CD4-positive, alpha-beta T cell (primary cell): ENCODE data around the gene FBXL17. TPM values are rescaled to one million over a fixed set of nuclear protein-coding genes. Genes with fewer than 3 reads are reported as not detected.

ENCODE experiments used
- ATAC-seq: fragments of 200-7000 bp; cut with Tn5 transposase; one replicate; pipeline ENCODE4 v1.10.0; 2022; ENCODE audit warnings: mild to moderate bottlenecking; ENCODE audit not compliant: poor library complexity
- CTCF ChIA-PET: fragments of 350-600 bp; sonication (Branson Sonifier 250); formaldehyde crosslinking; loops from one replicate; lab custom pipeline; 2021; ENCODE audit warnings: antibody characterized with exemption, inconsistent platforms; lab: Charles Lee
- POLR2A ChIA-PET: fragments of 350-600 bp; sonication (Branson Sonifier 250); formaldehyde crosslinking; loops from one replicate; lab custom pipeline; 2021; ENCODE audit warnings: antibody characterized with exemption, inconsistent platforms; lab: Charles Lee
- DNase-seq, 14 experiments: peaks; one replicate each; pipeline ENCODE4 v3.0.0-alpha.2; 2013 to 2020; ENCODE audit warnings: mixed read lengths in 2 of 14
- H3K27ac ChIP-seq, 2 donors: one replicate each; pipeline versions ENCODE4 v1.5.1 to v1.7.0; 2013; ENCODE audit warnings: low read length in 2 of 2, low read depth in 1 of 2, mild to moderate bottlenecking in 1 of 2
- H3K27me3 ChIP-seq, 2 experiments: 1 replicate in 1 of 2; 2 replicates in 1 of 2; pipeline versions ENCODE4 v1.6.1 to v1.7.0; 2013; ENCODE audit warnings: low read length in 2 of 2, control low read depth in 1 of 2, mild to moderate bottlenecking in 1 of 2, moderate library complexity in 1 of 2; ENCODE audit not compliant: insufficient read depth in 2 of 2, control insufficient read depth in 1 of 2
- H3K36me3 ChIP-seq: one replicate; pipeline ENCODE4 v1.6.1; 2013; ENCODE audit warnings: low read length, control low read depth; ENCODE audit not compliant: insufficient read depth
- H3K4me1 ChIP-seq: one replicate; pipeline ENCODE4 v1.6.1; 2013; ENCODE audit warnings: low read length, control low read depth; ENCODE audit not compliant: insufficient read depth
- H3K4me3 ChIP-seq: one replicate; pipeline ENCODE4 v1.5.1; 2013; ENCODE audit warnings: mild to moderate bottlenecking, low read length, moderate library complexity
- H3K9me3 ChIP-seq, 2 experiments: 1 replicate in 1 of 2; 2 replicates in 1 of 2; pipeline versions ENCODE4 v1.6.1 to v1.7.0; 2013; ENCODE audit warnings: low read length in 2 of 2, mild to moderate bottlenecking in 2 of 2, control low read depth in 1 of 2, moderate library complexity in 1 of 2; ENCODE audit not compliant: control insufficient read depth in 1 of 2, insufficient read depth in 1 of 2
- H3K27ac Mint-ChIP-seq: one replicate; pipeline ENCODE4 v1.8.0; 2020; ENCODE audit warnings: mixed read lengths
- H3K27me3 Mint-ChIP-seq: one replicate; pipeline ENCODE4 v1.8.0; 2021; ENCODE audit warnings: mixed read lengths
- H3K36me3 Mint-ChIP-seq: one replicate; pipeline ENCODE4 v1.8.0; 2021; ENCODE audit warnings: low read depth, mixed read lengths
- H3K4me1 Mint-ChIP-seq: one replicate; pipeline ENCODE4 v1.8.0; 2021; ENCODE audit warnings: low read depth, mixed read lengths
- H3K4me3 Mint-ChIP-seq: one replicate; pipeline ENCODE4 v1.8.0; 2020; ENCODE audit warnings: mild to moderate bottlenecking, mixed read lengths
- H3K9me3 Mint-ChIP-seq: one replicate; pipeline ENCODE4 v1.8.0; 2020; ENCODE audit warnings: mixed read lengths
- CTCF ChIP-seq: fragments of 200-600 bp; IDR thresholded peaks from one replicate; pipeline ENCODE4 v1.8.0; 2022; ENCODE audit warnings: antibody characterized with exemption, mild to moderate bottlenecking
- intact Hi-C, 2 experiments: fragments of 100-400 bp; cut with DNase I in 1 of 2; cut with micrococcal nuclease in 1 of 2; formaldehyde crosslinking; loops; one replicate each; pipeline versions ENCODE4 v1.15.1 to v1.9.0; 2023 to 2025; cut with DNase I, micrococcal nuclease
- total RNA-seq, 174 experiments: library from RNA in 2 of 174; stranded (reverse) in 2 of 174; gene quantifications; one replicate each; pipeline ENCODE4 v1.2.3 and lab custom pipeline; 2021 to 2026

The FBXL17 gene
- total RNA-seq, 2 experiments from 2014 or later, result 17.9 to 21.1 TPM

- Histone ChIP-seq H3K4me1 (no peaks in the 10 kb centered on the region), H3K4me3 (no peak overlapping the region), H3K27ac (no peak overlapping the region), H3K36me3 (no peaks in the 10 kb centered on the region), H3K27me3 (no peaks in the 10 kb centered on the region), H3K9me3 (no peaks in the 10 kb centered on the region)
- no peak overlapping the region for H3K4me3 Mint-ChIP-seq
- H3K27ac Mint-ChIP-seq, result no peak overlapping the region
- intact Hi-C loops, result no loop called here
- DNase-seq (no peak), ATAC-seq (no peak)
- H3K27me3 Mint-ChIP-seq, result no peaks in the 10 kb centered on the region
- H3K4me1 Mint-ChIP-seq, result no peaks in the 10 kb centered on the region
- peaks cover 12% of the 10 kb centered on the region for H3K36me3 Mint-ChIP-seq
- CTCF ChIA-PET, result no interaction called here
- no peaks in the 10 kb centered on the region for H3K9me3 Mint-ChIP-seq
- no peak for TF ChIP-seq CTCF
- POLR2A ChIA-PET, result no interaction called here
These were observed 257.3 kb downstream of the FBXL17 start for GRCh38 chr5:108124596-108124995.

GRCh38 chr5:108122702-108123101, 259.2 kb downstream of the FBXL17 start:
- H3K27ac Mint-ChIP-seq, result no peak overlapping the region
- no peak for TF ChIP-seq CTCF
- no peaks in the 10 kb centered on the region for H3K4me1 Mint-ChIP-seq
- no peaks in the 10 kb centered on the region for H3K9me3 ChIP-seq
- no peaks in the 10 kb centered on the region for H3K9me3 Mint-ChIP-seq
- no peak overlapping the region for H3K4me3 Mint-ChIP-seq
- ATAC-seq (no peak), DNase-seq (no peak)
- no peak overlapping the region for H3K4me3 ChIP-seq
- H3K36me3 Mint-ChIP-seq, result peaks cover 16% of the 10 kb centered on the region
- H3K27me3 ChIP-seq, result no peaks in the 10 kb centered on the region
- no peak overlapping the region for H3K27ac ChIP-seq
- ChIA-PET POLR2A (no interaction called here), CTCF (no interaction called here)
- intact Hi-C loops, result no loop called here
- no peaks in the 10 kb centered on the region for H3K36me3 ChIP-seq
- no peaks in the 10 kb centered on the region for H3K4me1 ChIP-seq
- no peaks in the 10 kb centered on the region for H3K27me3 Mint-ChIP-seq

GRCh38 chr5:108118813-108119514, 262.9 kb downstream of the FBXL17 start:
- POLR2A ChIA-PET, result no interaction called here
- Histone ChIP-seq H3K36me3 (no peaks in the 10 kb centered on the region), H3K4me1 (no peaks in the 10 kb centered on the region), H3K9me3 (no peaks in the 10 kb centered on the region), H3K27ac (no peak overlapping the region), H3K27me3 (no peaks in the 10 kb centered on the region), H3K4me3 (no peak overlapping the region)
- Mint-ChIP-seq H3K9me3 (no peaks in the 10 kb centered on the region), H3K4me3 (no peak overlapping the region), H3K4me1 (no peaks in the 10 kb centered on the region), H3K27me3 (no peaks in the 10 kb centered on the region), H3K27ac (no peak overlapping the region), H3K36me3 (peaks cover 33% of the 10 kb centered on the region)
- intact Hi-C loops, result no loop called here
- ATAC-seq (no peak), DNase-seq (no peak)
- CTCF ChIA-PET, result no interaction called here
- no peak for TF ChIP-seq CTCF
